Measurements from ENCODE around the gene KRT4.

- TF ChIP-seq CTCF (IDR thresholded peaks at IDR 0.05) = no peak
- no peak for TF ChIP-seq EZH2phosphoT487 (IDR thresholded peaks at IDR 0.05)
These were observed 52.1 kb downstream of the KRT4 start for GRCh38 chr12:52761802-52762201.

Data from neural progenitor cell (in vitro differentiated cells).